ENCODE measurements around the gene FSTL4. TPM values are rescaled to one million over a fixed set of nuclear protein-coding genes. Genes with fewer than 3 reads are reported as not detected.

The FSTL4 gene
- total RNA-seq, 2 donors from 2014 or later: 0.26 to 1.3 TPM

- no peaks in the 10 kb centered on the region for H3K4me1 ChIP-seq
- ATAC-seq (no peak), DNase-seq (no peak)
- H3K36me3 ChIP-seq (replicated peaks in 1 of 2; ENCODE audit: insufficient read depth in 1 of 2, low read depth in 2 of 2): no peaks in the 10 kb centered on the region
- no peaks in the 10 kb centered on the region for H3K27me3 ChIP-seq
- H3K4me3 ChIP-seq: no peak overlapping the region
- H3K27ac ChIP-seq: no peak overlapping the region
- no peak for TF ChIP-seq POLR2A (IDR thresholded peaks at IDR 0.05)
- TF ChIP-seq CTCF (IDR thresholded peaks at IDR 0.05): no peak
- WGBS, 2 donors: 78 to 82% methylated on average over 6 of the region's 6 CpGs
- intact Hi-C loops (cut with DNase I): no loop called here
- no peaks in the 10 kb centered on the region for H3K9me3 ChIP-seq
Measured at GRCh38 chr5:133367071-133367786, 245.1 kb downstream of the FSTL4 start.

GRCh38 chr5:133366438-133366837, 245.9 kb downstream of the FSTL4 start:
- intact Hi-C loops (cut with DNase I): no loop called here
- Histone ChIP-seq H3K9me3 (no peaks in the 10 kb centered on the region), H3K27ac (no peak overlapping the region), H3K4me3 (no peak overlapping the region), H3K4me1 (no peaks in the 10 kb centered on the region), H3K27me3 (no peaks in the 10 kb centered on the region), H3K36me3 (replicated peaks in 1 of 2; ENCODE audit: insufficient read depth in 1 of 2, low read depth in 2 of 2) (no peaks in the 10 kb centered on the region)
- 88% methylated on average over 6 of the region's 6 CpGs for WGBS, 2 donors
- ATAC-seq: no peak
- TF ChIP-seq CTCF (IDR thresholded peaks at IDR 0.05) (no peak), POLR2A (IDR thresholded peaks at IDR 0.05) (no peak)
- DNase-seq: no peak

GRCh38 chr5:133365738-133366137, 246.6 kb downstream of the FSTL4 start:
- H3K4me1 ChIP-seq: no peaks in the 10 kb centered on the region
- H3K27ac ChIP-seq: no peak overlapping the region
- intact Hi-C loops (cut with DNase I): no loop called here
- 82 to 85% methylated on average over 6 of the region's 6 CpGs for WGBS, 2 donors
- ATAC-seq: no peak
- H3K36me3 ChIP-seq (replicated peaks in 1 of 2; ENCODE audit: insufficient read depth in 1 of 2, low read depth in 2 of 2): no peaks in the 10 kb centered on the region
- no peak overlapping the region for H3K4me3 ChIP-seq
- no peak for DNase-seq
- no peaks in the 10 kb centered on the region for H3K27me3 ChIP-seq
- H3K9me3 ChIP-seq: no peaks in the 10 kb centered on the region
- TF ChIP-seq POLR2A (IDR thresholded peaks at IDR 0.05) (no peak), CTCF (IDR thresholded peaks at IDR 0.05) (no peak)

- DNase-seq (no peak), ATAC-seq (no peak)
- Histone ChIP-seq H3K4me1 (no peaks in the 10 kb centered on the region), H3K27me3 (no peaks in the 10 kb centered on the region), H3K27ac (no peak overlapping the region), H3K9me3 (no peaks in the 10 kb centered on the region), H3K36me3 (replicated peaks in 1 of 2; ENCODE audit: insufficient read depth in 1 of 2, low read depth in 2 of 2) (no peaks in the 10 kb centered on the region), H3K4me3 (no peak overlapping the region)
- WGBS, 2 donors: 62 to 64% methylated on average over 12 of the region's 12 CpGs
- TF ChIP-seq POLR2A (IDR thresholded peaks at IDR 0.05) (no peak), CTCF (IDR thresholded peaks at IDR 0.05) (no peak)
- intact Hi-C loops (cut with DNase I): no loop called here
Measured at GRCh38 chr5:133364936-133365707, 247.2 kb downstream of the FSTL4 start.

All from body of pancreas (tissue), 4 donors.